DMS53 treated with DMSO at 0.1 percent for 48 hours (cell line): Measurements from ENCODE around the gene DDX4.

Experiments used
- DNase-seq: peaks from one replicate; lab custom pipeline; 2025; ENCODE audit not compliant: unreplicated experiment; lab: John Stamatoyannopoulos, UW

The DDX4 gene

DNA sequence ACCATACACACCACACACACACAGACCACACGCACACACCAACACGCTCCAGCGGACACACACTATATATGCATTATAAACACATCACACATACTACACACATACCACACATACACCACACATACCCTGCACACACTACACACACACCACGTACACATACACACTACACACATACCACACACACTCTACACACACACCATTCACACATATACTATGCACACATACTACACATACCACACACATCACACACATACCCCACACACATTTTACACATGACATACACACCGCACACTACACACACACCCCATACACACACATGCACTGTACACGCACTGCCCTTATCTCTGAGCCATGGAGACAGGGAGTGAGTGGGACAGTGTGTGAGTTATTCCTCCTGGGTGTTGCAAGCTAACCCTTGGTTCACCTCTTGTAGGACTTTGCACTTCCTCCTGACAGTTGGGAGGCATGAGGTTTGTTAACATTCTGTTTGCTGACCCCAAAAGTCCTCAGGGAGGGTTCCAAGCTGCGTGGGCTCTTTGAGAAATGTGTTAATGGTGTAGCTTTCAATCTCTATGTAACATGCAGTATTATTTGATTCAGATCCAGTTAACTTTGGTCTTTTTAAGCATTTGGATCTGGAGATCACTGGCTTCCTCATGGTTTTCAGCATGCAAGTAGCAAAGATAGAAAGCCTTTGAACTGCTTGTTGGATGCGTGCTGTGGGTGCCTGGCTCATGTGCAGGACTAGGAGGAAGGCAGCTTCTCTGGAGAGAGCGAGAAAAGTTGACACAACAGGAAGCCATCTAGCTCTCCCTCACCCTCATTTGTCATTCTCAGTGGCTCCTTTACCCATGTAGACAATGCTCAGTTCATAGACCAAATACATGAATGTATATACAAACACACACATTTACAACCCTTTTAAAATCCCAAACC is 127.0 kb downstream of the DDX4 start:
- DNase-seq: no peak

- no peak for DNase-seq
Measured at GRCh38 chr5:55865831-55866230, 128.0 kb downstream of the DDX4 start.

DNA sequence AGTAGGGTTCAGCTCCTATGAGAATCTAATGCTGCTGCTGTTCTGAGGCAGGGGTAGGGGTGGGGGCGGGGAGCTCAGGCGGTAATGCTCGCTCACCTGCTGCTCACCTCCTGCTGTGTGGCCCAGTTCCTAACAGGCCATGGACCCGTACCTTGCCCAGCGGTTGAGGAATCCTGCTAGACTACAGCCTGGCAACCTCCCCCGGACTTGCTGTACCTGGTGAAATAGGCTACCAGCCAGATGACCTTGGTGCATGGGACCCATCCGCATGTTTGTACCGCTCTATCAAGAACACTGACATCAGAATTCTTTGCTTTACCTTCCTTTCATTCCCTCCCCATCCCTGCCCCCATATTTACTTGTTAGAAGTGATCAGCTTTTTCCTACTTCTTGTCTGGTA is 128.6 kb downstream of the DDX4 start:
- DNase-seq: no peak
